ENCODE measurements around the gene CLSTN1. TPM values are rescaled to one million over a fixed set of nuclear protein-coding genes. Genes with fewer than 3 reads are reported as not detected.

Gene CLSTN1
- total RNA-seq, 2 experiments from 2014 or later = 29.3 to 29.9 TPM

DNA sequence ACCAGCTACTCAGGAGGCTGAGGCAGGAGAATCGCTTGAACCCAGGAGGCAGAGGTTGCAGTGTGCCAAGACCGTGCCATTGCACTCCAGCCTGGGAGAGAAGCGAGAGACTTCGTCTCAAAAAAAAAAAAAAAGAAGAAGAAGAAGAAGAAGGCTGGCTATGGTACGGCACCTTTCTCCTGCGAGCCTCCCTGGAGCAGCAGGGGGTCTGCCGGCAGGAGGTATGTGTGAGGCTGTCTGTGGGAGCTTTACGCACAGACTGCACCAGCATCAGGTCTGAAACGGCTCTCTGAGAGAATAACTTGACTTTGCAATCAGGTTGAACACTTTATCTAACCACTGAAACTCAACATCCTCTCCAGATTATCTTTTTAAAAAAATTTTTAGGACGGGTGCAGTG is 44.9 kb downstream of the CLSTN1 start:
- no peak for DNase-seq

DNA sequence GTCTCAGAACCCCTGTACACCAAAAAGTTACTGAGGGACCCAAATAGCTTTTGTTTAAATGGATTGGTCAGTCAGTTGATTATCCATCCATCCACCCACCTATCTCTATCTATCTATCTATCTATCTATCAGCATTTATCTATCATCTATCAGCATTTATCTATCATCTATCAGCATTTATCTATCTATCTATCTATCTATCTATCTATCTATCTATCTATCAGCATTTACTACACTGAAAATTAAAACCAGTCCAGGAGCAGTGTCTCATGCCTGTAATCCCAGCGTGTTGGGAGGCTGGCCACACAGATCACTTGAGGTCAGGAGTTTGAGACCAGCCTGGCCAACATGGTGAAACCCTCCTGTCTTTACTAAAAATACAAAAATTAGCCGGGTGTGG is 47.1 kb downstream of the CLSTN1 start:
- H3K27me3 Mint-ChIP-seq = no peaks in the 10 kb centered on the region
- ATAC-seq (no peak), DNase-seq (no peak)
- H3K27ac Mint-ChIP-seq = no peak overlapping the region
- ChIA-PET CTCF (interaction anchor here (1.1 kb wide), 1 partner anchor 10 kb away, joined by 3 read pairs; no protein-coding TSS in a partner anchor), POLR2A (no interaction called here)
- TF ChIP-seq, protein P1, sequence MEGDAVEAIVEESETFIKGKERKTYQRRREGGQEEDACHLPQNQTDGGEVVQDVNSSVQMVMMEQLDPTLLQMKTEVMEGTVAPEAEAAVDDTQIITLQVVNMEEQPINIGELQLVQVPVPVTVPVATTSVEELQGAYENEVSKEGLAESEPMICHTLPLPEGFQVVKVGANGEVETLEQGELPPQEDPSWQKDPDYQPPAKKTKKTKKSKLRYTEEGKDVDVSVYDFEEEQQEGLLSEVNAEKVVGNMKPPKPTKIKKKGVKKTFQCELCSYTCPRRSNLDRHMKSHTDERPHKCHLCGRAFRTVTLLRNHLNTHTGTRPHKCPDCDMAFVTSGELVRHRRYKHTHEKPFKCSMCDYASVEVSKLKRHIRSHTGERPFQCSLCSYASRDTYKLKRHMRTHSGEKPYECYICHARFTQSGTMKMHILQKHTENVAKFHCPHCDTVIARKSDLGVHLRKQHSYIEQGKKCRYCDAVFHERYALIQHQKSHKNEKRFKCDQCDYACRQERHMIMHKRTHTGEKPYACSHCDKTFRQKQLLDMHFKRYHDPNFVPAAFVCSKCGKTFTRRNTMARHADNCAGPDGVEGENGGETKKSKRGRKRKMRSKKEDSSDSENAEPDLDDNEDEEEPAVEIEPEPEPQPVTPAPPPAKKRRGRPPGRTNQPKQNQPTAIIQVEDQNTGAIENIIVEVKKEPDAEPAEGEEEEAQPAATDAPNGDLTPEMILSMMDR (IDR thresholded peaks at IDR 0.05) = no peak
- intact Hi-C loops (cut with micrococcal nuclease) = no loop called here
- H3K4me3 Mint-ChIP-seq = no peak overlapping the region
- H3K4me1 Mint-ChIP-seq (ENCODE audit: low read depth) = peaks cover 22% of the 10 kb centered on the region
- no peaks in the 10 kb centered on the region for H3K9me3 Mint-ChIP-seq
- peaks cover 4% of the 10 kb centered on the region for H3K36me3 Mint-ChIP-seq (ENCODE audit: low read depth)

More for the DNA sequence above, 44.9 kb downstream of the CLSTN1 start:
- ATAC-seq = no peak
- TF ChIP-seq, protein P1 (IDR thresholded peaks at IDR 0.05) = no peak
- no peak overlapping the region for H3K27ac Mint-ChIP-seq
- no peaks in the 10 kb centered on the region for H3K9me3 Mint-ChIP-seq
- POLR2A ChIA-PET = interaction anchor here (0.6 kb wide), 1 partner anchor 33 kb away, joined by 3 read pairs; no protein-coding TSS in a partner anchor
- no peaks in the 10 kb centered on the region for H3K36me3 Mint-ChIP-seq (ENCODE audit: low read depth)
- H3K4me1 Mint-ChIP-seq (ENCODE audit: low read depth) = peaks cover 19% of the 10 kb centered on the region
- intact Hi-C loops (cut with micrococcal nuclease) = no loop called here
- H3K27me3 Mint-ChIP-seq = no peaks in the 10 kb centered on the region
- H3K4me3 Mint-ChIP-seq = no peak overlapping the region
- CTCF ChIA-PET = interaction anchor here (1.0 to 2.2 kb wide), 3 partner anchors 84 to 148 kb away, joined by 3 to 8 read pairs (median 4); no protein-coding TSS in a partner anchor

DNA sequence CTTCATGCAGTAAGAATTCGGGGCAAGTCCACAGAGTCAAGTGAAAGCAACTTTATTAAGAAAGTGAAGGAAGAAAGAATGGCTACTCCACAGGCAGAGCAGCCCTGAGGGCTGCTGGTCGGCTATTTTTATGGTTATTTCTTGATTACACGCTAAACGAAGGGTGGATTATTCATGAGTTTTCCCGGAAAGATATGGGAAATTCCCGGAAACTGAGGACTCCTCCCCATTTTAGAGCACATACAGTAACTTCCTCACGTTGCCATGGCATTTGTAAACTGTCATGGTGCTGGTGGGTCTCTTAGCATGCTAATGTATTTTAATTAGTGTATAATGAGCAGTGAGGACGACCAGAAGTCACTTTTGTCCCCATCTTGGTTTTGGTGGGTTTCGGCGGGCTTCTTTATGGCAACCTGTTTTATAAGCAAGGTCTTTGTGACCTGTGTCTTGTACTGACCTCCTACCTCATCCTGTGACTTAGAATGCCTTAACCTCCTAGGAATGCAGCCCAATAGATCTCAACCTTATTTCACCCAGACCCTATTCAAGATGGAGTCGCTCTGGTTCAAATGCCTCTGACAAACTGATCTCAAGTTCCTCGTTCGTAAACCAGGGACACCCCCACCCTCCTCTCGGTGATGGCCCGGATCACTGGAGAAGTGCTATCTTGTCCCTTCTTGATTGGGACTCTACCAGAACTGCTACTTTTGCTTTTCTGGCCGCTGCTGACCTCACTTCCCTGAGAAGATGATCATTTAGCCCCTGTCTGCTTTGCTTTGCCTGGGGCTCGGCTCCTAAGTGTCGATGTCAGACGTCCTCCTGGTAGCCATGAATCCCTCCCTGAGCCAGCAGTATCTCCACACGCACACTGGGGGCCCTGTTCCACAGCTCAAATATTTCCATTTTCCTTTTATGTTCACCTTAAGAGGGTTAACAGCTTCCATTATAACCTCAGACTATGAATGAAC is 48.8 kb downstream of the CLSTN1 start:
- POLR2A ChIA-PET = interaction anchor here (0.7 kb wide), 1 partner anchor 94 kb away, joined by 3 read pairs; no protein-coding TSS in a partner anchor
- H3K27me3 Mint-ChIP-seq = no peaks in the 10 kb centered on the region
- peaks cover 22% of the 10 kb centered on the region for H3K4me1 Mint-ChIP-seq (ENCODE audit: low read depth)
- ATAC-seq (no peak), DNase-seq (no peak)
- no peak overlapping the region for H3K27ac Mint-ChIP-seq
- intact Hi-C loops (cut with micrococcal nuclease) = no loop called here
- TF ChIP-seq, protein P1 (IDR thresholded peaks at IDR 0.05) = no peak
- CTCF ChIA-PET = interaction anchor here (0.9 to 1.5 kb wide), 3 partner anchors 9 to 86 kb away, joined by 3 to 5 read pairs (median 3); no protein-coding TSS in a partner anchor
- H3K36me3 Mint-ChIP-seq (ENCODE audit: low read depth) = peaks cover 4% of the 10 kb centered on the region
- no peak overlapping the region for H3K4me3 Mint-ChIP-seq
- no peaks in the 10 kb centered on the region for H3K9me3 Mint-ChIP-seq

DNA sequence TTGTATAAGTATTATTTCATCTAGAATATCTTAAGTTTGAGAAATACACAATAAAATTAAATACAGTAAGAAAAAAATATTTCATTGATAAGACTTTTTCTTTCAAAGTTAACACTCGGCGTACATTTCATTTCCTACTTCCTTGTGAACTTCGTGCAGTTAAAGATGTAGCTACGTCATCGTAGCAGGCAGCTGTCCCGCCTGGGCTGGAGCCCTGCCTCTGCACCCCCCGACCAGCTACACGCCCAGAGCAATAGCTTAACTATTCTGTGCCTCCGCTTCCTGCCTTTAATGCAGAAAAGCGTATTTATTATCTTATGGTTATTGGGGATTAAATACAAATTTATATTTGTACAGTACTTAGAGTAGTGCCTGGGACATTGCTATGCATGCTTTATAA is 53.5 kb downstream of the CLSTN1 start:
- POLR2A ChIA-PET = no interaction called here
- no peak for DNase-seq

More for the DNA sequence above, 53.5 kb downstream of the CLSTN1 start:
- Mint-ChIP-seq H3K27me3 (no peaks in the 10 kb centered on the region), H3K27ac (no peak overlapping the region), H3K9me3 (no peaks in the 10 kb centered on the region), H3K36me3 (ENCODE audit: low read depth) (peaks cover 4% of the 10 kb centered on the region), H3K4me3 (no peak overlapping the region), H3K4me1 (ENCODE audit: low read depth) (peaks cover 14% of the 10 kb centered on the region)
- intact Hi-C loops (cut with micrococcal nuclease) = no loop called here
- ATAC-seq = no peak
- TF ChIP-seq, protein P1 (IDR thresholded peaks at IDR 0.05) = no peak
- CTCF ChIA-PET = interaction anchor here (1.1 kb wide), 1 partner anchor 104 kb away, joined by 3 read pairs; no protein-coding TSS in a partner anchor

Measured in activated CD8-positive, alpha-beta T cell treated with anti-CD3 and anti-CD28 coated beads for 36 hours (primary cell).